GM03348 (cell line): ENCODE measurements around the gene PRR9.
"Not testable (repeated sequence)": the region's sequence is repeated elsewhere in the genome, so short reads cannot be mapped to it uniquely, and the experiment has no call there.

Source experiments
- DNase-seq: peaks from one replicate; pipeline ENCODE4 v3.0.0; 2012; ENCODE audit warnings: low spot score

The PRR9 gene

GRCh38 chr1:153217212-153217611 lies at the start of gene PRR9:
Gene PRR9, plus strand, starts transcription at chr1:153217584. Its CDS starts 561 bp downstream, at chr1:153218145.
- no peak for DNase-seq

DNA sequence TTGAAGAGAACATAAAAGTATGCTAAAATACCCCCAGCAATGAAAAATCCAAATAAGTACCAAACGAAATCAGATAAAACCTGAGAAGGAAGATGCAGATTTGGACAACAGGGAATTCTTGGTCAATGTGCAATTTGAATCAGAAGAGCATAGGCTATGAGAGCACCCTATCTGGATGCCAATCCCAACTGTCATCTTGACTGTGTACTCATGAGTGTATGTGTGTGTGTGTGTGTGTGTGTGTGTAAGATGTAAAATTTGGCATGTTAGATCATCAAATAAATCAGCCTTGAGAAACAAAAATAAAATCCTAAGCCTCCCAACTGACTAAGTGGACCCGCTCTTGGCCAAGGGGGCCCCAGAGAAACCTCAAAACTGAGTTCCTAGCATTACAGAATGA lies 48.7 kb upstream of the PRR9 start:
- no peak for DNase-seq

DNA sequence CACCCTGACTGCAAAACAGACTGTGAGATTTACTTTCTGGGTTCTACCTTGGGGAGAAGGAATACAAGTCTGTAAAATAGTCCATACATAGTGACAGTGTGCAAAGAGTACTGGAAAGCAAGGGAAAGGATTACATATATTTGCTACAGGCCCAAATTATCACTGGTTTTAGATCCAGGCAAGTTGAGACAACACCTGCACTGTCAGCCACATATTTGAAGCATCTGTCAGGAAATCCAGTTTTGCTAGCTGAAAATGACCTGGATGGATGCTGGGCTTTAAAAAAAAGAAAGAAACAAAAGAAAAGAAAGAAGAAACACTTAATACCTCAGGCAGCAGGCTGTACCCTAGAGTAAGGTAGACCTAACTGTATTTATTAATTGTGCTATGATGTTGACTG lies 42.8 kb upstream of the PRR9 start:
- no peak for DNase-seq

- no peak for DNase-seq
Measured at GRCh38 chr1:153178922-153179321, 38.5 kb upstream of the PRR9 start.

DNA sequence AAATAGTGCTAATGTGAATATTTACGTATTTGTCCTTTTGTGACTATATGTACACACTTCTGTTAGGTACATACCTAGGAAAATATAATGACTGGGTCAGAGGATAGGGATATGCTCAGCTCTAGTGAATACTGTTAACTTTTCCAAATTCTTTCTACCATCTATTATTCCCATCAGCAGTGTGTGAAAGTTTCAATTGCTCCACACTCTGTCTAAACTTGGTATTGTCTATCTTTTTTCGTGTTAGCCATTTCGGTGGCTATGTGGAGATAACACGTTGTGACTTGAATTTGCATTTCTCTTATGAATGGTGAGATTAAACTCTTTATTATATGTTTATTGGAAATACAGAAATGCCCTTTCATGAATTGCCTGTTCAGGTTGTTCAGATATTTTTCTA lies 36.8 kb upstream of the PRR9 start:
- DNase-seq = no peak

DNA sequence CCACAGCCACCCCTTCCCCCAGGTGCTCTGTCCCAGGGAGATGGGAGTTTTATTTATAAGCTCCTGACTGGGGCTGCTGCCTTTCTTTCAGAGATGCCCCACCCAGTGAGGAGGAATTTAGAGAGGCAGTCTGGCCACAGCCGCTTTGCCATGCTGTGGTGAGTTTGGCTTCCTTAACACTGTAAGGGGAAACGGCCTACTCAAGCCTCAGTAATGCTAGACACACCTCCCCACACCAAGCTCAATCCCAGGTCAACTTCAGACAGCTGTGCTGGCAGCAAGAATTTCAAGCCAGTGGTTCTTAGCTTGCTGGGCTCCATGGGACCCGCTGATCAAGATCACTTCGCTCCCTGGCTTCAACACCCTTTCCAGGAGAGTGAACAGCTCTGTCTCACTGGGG lies 29.1 kb upstream of the PRR9 start:
- not testable (repeated sequence) for DNase-seq

GRCh38 chr1:153190373-153190772 lies 27.0 kb upstream of the PRR9 start:
- no peak for DNase-seq

DNA sequence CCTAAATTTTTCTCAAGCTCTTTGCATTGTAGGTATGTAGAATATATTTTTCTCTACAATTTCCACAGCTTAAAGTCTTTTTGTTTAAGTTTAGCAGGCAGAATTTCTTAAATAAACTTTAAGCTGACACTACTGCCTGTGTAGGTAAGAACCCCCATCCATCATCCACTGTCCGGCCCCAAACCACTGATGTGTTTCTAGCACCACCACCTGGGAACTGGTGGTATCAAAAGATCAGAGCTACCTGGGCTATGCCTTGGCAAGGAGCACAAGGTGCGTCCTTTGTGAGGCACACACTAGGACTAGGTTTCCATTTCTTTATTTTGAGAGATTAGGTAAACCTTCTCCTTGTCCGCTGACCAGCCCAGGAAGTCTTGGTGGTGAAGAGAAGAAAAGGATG lies 24.7 kb upstream of the PRR9 start:
- DNase-seq = no peak

DNA sequence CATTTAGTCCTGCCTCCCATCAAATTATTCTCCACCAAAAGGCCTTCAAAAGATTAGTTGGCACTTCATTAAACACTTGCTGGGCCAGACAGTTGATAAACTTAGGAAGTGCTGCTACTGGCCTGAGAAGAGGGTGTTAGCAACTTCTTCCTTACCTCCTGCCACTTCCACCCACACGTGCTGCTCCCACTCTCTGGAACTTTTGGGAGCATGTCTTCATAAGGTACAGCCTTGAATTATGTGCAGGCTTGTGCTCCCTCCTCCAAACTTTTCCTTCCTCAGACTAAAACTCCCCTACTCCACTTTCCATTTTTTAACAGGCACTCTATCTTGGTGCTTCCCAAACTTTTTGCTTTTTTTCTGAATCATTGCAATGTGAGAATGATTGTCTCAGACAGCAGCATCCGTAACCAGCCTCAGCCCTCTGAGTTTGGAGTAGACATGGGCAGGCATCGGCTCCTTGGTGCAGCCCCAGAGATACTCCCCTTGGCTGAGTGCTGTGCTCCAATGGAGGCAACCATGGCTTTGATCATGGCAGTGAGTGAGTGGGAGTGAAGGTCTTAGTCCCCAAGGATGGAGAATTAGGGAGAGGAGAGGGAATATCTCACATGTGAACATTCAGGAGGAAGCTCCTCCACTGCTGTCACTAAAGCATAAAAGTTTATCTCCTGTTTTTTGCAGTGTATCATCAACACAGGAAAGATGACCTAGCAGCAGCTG lies 22.9 kb upstream of the PRR9 start:
- DNase-seq = no peak

GRCh38 chr1:153195216-153195615 lies 22.2 kb upstream of the PRR9 start:
- DNase-seq = no peak

- DNase-seq = no peak
Measured at GRCh38 chr1:153202006-153202405, 15.4 kb upstream of the PRR9 start.

DNA sequence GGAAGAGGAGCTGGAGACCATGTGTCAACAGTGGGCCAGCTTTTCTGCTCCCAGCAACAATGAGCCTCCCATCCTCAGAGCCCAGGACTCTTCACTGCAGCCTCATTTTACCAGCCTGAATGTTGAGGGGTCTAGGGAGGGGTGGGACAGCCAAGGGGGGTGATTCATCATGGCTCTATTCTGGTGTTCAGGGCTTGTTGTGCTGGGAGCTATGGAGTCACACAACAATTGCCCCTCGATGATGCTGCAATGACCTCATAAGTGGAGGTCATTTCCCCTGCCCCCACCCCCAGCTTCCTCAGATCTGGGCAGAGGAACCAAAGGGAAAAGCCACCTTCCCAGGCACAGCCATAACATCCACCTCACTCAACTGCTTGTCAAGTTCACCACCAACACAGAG lies 14.3 kb upstream of the PRR9 start, which contains the start of gene LELP1:
Gene LELP1 (plus strand): TSS at position 301 of the 400 bp plus-strand sequence. CDS start 1,278 bp downstream, outside the sequence.
- DNase-seq = no peak

DNA sequence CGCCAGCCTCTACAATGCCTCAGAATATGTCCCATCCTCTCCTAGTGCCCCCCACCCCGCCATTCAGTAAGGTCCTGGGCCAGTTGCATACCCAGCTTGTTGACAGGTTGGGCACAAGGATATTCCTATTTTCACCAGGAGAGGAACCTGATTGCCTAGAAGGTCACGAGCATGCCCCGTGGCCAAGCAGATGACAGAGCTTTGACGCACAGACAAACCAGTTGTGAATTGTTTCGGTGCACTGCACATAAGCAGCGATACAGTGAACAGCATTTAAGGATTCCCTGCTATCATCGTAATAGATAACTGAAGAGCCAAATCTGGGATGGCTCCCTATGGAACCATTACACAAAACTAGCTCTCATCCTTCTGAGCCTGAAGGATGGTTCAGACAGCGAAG lies 10.8 kb upstream of the PRR9 start:
- DNase-seq = no peak

DNA sequence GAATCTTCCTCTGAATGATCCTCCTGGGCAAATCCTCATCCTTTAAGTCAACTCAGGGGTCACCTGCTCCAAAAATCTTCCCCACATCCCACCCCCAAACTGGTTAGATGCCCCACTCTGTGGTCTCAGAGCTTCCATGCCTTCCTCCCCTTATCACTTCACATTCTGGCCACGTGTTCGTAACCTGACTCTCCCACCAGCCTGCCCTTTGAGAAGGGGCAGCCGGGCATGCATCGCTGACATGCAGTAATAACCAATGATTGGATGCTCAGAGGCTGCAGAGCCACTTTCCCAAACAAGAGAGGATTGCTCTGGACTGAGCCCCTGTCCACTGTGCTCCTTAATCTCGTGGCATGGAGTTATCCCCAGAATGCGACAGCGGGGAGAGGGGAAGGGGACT lies 7.2 kb upstream of the PRR9 start:
- DNase-seq = no peak

- DNase-seq = no peak
Measured at GRCh38 chr1:153212201-153212600, 5.2 kb upstream of the PRR9 start.

- no peak for DNase-seq
Measured at GRCh38 chr1:153213519-153213918, 3.9 kb upstream of the PRR9 start.

DNA sequence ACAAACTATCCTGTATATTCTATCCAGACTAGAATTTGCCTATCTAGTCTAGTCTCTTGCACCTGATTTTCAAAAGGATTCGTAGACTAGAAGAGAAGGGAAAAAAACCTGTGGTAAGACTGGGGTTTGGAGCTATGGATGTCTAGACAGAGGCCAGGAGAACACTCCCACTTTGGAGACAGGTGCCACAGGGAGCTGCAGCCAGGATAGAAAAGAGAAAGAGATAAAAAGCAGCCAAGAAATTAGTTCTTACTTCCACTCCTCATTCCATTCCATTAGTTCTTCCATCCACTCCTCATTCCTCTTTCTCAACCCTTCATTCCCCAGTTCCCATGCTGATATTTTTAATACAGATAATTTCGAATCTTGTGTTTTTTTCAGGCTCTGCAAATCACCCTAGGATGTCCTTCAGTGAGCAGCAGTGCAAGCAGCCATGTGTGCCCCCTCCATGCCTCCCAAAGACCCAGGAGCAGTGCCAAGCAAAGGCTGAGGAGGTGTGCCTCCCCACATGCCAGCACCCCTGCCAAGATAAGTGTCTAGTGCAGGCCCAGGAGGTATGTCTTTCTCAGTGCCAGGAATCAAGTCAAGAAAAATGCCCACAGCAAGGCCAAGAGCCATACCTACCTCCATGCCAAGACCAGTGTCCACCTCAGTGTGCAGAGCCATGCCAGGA lies 496 bp downstream of the PRR9 start:
- no peak for DNase-seq

DNA sequence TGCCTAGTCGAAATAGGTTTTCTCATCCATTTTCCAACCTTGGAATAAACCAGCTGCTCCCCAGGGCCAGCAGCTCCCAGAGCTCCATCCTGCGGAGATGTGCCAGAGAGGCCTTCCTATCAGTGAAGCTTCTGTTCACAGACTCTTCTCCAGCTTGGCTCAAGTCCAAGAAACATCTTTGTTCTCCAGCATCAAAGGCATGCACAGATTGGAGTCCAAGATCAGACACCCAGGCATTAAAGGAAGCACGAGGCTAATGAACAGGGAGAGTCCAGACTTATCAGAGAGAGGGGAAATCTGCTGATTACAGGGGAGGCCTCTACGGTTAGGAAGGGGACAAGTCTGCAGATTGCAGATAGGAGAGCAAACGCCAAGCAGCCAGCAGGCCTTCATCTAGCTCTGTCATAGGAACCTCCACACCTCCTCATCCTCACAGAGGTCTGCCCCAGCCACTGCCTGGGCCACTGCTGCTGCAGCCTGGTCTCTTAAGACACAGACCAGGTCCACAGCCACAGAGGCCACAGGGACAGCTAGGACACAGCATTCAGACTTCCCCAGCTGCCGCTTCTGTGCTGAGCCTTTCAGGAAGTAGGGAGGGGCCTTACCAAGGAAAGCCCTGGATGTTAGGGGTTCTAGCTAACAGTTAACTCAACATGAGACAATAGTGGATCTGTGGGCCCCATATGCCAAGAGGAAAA lies 3.4 kb downstream of the PRR9 start:
- no peak for DNase-seq

DNA sequence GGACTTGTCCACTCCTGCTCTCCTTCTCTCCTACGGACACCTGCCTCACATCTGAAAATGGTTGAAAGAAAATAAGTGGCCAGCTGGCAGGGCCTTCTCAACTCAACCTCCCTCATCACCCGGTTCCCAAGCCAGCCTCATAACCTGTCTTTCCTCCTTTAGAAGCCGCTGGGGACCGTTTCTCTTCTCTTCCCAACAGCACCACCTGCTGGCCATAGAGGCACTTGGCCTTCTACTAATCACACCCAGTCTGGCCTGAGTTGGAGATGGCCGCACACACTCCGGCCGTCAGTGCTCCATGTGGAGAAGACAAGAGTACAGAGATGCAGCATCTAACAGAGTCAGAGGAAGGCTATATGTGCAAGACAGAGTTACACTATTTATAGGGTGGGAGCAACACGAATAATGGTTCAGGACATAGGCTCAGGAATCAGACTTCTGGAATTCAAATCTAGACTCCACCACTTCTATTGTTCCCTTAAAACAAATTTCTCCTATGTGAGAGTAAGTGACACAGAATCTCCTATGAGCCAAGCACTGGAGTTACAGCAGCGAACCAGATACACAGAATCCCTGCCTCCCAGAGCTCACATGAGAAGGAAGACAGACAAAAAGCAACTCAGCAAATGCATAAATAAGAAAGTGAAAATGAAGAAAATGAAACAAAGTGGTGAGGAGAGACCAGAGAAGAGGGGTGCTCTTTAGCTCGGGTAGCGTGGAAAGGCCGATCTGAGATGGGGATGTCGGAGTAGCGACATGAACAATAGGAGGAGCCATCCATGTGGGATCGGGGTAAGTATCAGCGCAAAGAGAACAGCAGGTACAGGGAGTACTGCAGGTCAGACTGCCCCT lies 5.9 kb downstream of the PRR9 start:
- peak; percentile 52 for DNase-seq

DNA sequence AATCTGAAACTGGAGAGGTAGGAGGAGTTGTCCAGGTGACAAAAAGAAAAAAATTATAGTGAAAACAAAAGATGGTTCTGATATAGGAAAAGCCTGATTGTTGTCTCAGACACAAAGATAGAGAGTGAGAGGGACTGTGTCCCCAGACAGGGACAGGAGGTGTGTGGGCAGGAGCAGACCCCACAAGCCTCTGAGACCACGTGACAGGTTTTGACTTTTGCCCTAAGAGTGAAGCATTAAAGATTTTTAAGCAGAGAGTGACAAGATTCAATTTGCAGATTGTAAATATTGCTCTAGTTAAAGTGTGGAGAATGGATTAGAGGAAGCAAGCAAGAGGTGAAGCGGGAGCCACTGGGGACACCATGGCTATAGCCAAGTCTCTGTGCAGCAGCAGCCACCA lies 10.4 kb downstream of the PRR9 start:
- DNase-seq = no peak

DNA sequence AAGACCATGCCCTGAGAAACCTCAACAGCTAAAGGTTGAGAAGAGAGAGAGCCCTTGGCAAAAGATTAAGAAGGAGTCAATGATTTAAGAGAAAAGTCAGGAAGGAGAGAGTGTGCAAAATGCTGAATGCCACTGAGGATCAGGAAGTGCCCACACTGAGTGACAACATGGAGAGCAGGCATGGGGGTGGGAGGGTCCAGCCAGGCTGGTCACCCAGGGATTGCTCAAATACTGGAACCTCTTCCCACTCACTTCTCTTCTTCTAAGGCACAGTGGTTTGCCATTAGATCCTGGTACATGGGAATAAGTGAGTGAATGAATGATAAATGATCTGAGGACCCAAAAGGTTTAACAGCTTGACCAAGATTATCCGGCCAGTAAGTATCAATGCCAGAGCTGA lies 11.1 kb downstream of the PRR9 start:
- no peak for DNase-seq
